HG02623 (cell line): ENCODE measurements around the gene BAZ2B.
A peak's percentile ranks its signal among the peaks of the same experiment; 100 is the strongest.

Experiments used
- ATAC-seq: cut with Tn5 transposase; IDR thresholded peaks from one replicate; pipeline ENCODE4 v1.9.1; 2021; ENCODE audit warnings: moderate library complexity; ENCODE audit not compliant: unreplicated experiment

BAZ2B gene

DNA sequence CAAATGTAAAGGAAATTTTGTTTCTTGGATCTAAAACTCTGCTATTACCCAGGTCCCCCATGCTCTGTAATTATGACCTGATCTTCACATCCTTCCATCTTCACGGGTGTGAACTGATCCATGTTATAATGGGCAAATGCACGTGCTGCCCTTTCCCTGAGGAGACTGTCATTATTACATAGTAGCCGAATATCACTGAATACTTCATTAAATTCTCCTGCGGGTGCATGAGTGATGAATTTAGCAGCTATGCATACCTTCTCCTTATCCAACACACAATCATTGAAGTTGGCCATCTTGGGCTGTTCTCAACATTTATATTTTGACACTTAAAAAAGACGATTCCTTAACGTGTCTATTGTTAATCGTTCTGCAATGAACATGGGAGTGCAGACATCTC is 153.4 kb downstream of the BAZ2B start:
- ATAC-seq, result no peak

DNA sequence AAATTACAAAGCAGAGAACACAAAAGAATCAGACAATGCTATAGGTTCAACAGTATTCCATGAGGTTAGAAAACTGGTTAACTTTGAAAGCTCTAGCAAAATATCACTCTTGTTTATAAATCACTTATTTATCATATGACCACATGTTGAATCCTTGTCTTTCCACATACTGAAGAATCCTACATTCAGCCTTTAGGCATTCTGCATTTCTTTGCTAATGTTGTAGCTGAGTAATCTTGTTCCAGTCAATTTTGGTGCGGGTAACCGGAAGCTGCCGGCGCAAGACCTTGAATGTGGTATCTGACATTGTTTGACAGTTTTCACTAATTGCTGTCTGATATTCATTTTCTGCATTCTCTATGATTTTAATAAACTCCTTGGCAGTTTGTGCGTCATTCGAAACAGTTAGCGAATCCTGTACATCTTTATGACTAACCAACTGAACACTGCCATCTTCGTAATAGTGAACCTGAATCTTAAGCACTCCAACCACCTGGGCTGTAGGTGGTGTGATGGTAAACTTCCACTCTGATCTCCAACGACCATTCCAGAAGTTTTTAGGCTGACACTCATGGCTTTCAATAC is 154.1 kb downstream of the BAZ2B start:
- no peak for ATAC-seq

DNA sequence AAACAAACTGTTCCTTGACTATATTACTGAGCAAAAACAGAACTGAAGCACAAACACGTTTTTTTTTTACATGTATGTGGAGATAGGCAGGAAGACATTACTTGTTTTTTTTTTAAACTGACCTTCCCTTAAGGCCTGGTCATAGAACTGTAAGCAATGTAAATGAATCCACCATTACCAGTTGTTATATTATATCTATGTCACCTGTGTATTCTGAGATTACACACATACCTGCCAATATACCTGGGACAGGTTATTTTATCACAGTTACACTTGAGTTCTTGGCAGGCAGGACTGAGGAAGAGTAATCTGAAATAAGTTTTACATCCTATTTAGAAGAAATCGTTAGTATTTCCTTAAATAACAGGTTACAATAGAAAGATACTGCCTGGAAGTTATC is 155.3 kb downstream of the BAZ2B start:
- no peak for ATAC-seq

GRCh38 chr2:159460227-159460626 is 156.1 kb downstream of the BAZ2B start:
- no peak for ATAC-seq

DNA sequence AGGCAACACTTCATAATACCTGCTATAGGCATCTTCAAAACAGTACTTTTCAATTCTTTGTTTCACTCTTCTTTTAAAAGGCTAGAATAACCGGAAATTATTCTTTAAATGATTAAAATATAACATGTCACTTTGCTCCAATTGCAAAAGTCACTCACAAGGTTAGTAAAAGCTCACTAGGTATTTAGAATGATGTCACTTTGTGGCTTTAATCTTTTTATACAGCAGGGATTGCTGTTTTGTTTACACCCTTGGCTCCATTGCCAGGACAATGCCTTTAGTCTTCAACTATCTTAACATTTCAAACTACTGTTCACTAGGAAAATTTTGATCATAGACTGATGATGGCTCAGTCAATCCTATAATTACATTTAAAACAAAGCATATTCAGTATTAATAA is 157.1 kb downstream of the BAZ2B start:
- no peak for ATAC-seq

DNA sequence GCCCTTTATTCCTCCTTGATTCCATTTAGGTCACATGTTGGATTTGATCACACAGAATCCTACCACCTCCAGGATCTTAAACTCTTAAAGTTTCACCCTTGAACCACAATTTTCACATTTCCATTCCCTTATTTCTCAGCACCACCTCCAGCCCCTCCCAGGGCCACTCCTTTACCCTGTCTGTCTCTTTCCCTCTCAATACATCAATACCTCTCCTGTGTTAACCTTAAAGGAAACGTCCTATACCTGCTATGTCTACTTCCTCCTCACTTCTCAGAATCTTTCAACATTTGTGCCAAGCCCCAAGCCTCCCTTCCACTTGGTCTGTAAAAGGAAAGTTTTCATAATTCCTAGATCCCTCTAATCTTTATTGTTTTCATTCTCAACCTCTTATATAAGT is 158.8 kb downstream of the BAZ2B start:
- no peak for ATAC-seq

DNA sequence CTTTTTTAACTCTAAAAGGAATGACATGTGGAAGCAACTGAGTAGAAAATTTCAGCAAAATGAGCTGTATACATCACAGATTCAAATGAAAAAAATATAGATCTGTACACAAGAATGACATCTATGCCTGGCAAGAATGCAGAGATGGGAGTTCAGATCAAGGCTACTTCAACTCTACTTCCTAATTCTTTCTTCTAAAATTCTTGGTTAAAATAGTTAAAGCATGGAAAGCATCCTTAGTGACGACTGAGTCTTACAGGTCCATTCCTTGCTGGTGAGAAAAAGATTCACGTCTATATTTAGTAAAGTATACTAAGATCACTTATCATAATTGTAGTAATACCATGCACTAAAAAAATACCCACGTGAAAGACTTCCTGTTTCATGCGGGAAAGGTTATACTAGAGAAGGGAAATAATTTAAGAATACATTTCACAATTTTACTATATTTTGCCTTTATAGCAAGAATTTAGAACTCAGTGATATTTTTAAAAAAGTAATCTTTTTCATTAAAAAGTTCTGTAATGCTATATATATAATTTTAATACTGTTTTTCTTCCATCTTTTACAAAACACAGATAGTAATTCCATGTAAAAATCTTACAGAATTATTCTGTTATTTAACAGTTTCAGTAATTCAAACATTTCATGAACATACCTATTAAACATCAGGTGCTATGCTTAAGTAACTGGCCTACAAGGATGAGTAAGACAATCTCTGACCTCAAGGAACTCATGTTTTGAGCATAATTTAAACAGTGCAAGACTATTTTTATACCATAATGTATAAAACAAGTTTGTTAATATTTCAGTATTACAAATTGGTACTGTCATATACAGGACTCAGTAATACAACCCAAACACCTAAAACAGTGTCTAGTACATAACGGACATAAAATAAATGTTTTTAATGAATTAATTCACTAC is 159.6 kb downstream of the BAZ2B start:
- peak; percentile 47 for ATAC-seq

DNA sequence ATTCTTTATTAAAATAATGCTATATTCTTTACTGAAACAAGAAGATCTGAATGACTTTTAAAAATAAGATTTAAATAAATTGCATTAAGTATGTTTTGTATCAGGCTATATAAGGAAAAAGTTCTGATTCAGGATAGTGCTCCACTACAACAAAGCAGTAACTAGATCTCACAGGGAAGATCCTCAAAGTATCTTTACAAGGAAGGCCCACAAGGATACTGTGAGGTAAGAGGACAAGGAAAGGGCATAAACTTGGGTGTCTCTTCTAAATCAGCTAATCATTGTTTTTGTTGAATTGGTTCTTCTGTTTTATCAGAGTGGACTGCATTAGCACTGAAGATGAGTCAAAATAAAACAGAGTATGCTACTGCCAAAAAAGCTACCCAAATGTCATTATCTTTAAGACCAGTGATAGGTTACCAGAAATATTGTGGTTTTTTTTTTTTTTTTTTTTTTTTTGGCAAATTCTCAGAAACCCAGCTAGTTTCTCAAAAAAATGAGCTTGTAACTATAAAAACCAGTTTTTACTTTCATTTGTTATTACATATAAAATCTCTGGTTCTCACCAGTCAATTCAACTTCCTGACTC is 160.9 kb downstream of the BAZ2B start:
- no peak for ATAC-seq

DNA sequence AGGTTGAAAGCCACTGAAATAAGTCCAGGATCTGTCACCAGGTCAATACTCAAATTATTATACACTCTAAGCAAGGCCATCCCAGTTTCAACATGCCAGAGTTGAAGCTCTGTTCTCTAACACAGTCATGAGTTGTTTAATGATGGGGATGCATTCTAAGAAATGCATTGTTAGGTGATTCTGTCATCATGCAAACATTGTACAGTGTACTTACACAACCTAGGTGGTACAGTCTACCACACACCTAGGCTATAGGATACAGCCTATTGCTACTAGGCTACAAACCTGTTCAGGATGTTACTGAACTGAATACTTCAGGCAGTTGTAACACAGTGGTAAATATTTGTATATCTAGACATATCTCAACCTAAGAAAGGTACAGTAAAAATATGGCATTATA is 162.2 kb downstream of the BAZ2B start:
- ATAC-seq, result no peak

DNA sequence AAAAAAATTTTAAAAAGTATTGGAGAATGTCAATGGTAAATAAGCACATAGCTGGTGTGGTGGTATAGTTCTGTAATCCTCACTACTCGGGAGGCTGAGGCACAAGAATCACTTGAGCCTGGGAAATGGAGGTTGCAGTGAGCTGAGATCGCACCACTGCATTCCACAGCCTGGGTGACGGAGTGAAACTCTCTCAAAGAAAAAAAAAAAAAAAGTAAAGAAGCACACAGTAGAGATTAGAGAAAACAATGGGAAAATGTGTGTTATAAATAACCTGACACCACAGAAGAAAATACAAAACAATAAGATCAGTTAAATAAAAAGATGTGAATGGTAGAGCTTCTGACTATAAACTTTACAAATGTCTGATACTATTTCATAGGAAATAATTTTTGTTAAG is 166.2 kb downstream of the BAZ2B start:
- ATAC-seq, result no peak

- no peak for ATAC-seq
Measured at GRCh38 chr2:159449504-159450124, 166.7 kb downstream of the BAZ2B start.

DNA sequence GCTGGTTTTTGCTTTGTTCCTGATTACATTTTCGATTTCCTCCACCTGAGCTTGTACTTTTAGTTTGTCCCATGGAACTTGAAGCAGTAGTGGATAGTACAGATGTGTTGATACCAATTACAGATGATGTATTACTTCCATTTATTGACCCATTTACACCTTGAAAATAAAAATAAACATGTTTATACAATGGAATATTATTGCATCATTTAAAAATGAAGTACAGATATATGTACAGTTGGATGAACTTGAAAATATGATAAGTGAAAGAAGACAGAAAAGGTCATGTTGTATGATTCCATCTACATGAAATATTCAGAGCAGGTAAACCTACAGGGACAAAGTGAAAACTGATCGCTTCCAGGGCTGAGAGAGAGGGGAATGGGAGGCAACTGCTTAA is 169.5 kb downstream of the BAZ2B start:
- no peak for ATAC-seq

- no peak for ATAC-seq
Measured at GRCh38 chr2:159446201-159446600, 170.1 kb downstream of the BAZ2B start.

DNA sequence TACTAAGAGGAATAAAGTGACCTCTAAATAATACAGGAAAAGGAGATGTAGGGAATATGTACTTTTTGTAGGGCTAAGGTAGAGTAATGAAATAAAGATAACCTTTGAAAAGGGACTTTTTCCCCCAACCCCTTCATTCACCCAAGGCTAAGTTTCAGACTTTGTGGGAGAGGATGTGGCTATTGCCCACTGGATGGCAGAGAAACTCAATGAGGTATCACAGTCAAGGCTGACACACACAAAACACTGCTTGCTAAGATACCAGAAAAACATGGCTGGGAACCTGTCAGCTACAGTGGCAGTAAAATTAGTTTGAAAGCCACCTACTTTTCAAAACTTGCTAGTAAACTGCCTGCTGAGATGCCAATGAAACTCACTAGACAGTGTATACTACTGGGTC is 171.0 kb downstream of the BAZ2B start:
- ATAC-seq, result no peak

GRCh38 chr2:159444754-159445153 is 171.6 kb downstream of the BAZ2B start:
- ATAC-seq, result no peak

DNA sequence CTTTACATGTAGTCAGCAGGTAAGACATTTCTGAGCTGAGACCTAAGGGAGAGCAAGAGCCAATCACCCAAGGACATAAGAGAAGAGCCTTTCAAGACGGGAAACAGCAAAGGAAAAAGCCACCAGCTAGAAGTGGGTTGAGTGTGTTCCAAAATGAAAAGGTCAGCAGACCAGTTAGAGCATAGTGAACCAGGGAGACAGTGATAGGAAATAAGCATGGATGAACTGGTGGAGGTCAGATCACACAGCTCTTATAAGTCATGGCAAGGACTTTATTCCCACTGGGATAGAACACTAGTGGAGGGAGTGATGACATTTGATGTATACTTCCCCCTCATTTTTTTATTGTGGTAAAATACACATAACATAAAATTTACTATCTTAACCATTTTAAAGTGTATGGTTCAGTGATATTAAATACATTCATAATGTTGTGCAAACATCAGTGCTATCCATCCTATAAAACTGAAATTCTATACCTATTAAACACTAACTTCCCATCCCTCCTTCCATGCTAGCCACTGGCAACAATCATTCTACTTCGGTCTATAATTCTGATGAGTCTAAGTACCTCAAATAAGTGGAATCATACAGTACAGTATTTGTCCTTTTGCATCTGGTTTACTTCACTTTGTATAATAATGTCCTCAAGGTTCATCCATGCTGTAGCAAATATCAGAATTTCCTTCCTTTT is 174.0 kb downstream of the BAZ2B start:
- no peak for ATAC-seq

DNA sequence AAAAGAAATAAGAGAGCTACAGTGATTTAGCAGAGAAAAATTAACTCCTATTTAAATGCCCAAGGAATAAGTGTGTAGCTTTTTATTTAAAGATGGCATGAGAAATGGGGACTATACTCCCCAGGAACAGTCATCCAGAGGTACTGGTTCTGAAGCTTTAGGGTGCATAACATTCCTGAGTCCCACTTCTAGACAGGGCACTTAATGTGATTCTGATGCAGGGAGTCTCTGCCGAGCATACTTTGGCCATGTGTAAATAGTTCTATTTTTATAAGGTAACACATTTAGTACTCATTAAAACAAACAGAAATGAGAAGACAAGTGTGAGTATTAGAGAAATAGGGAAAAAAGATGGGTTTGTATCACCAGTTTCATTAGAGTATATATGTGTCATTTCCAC is 175.2 kb downstream of the BAZ2B start:
- no peak for ATAC-seq

- no peak for ATAC-seq
Measured at GRCh38 chr2:159439421-159439820, 176.9 kb downstream of the BAZ2B start.

DNA sequence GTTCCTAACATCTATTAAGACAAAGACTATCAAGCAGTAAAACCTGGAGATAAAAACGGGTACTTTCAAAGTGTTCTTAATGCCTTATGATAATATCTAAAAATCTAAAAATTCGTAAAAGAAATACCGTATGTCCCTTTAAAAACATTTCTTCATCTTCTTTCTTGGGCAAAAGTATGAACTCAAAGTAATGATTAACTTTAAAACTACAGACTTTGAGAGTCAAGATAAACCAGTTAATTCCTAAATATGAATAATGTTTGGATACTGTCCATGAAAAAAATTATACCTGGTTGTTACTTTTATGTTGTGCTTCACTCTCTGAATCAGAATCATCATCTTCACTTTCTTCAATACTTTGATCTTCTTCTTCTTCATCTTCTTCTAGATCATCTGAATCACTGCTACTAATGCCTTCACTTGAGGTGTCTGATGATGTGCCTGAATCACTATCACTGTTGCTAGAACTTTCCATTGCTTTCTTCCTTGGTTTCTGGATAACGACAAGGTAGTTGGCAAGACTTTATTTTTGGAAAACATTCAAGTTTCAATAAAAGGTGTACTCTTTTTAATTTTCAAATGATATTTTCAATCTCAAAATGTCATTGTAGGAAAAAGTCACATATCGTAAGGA is 177.5 kb downstream of the BAZ2B start:
- ATAC-seq, result no peak

DNA sequence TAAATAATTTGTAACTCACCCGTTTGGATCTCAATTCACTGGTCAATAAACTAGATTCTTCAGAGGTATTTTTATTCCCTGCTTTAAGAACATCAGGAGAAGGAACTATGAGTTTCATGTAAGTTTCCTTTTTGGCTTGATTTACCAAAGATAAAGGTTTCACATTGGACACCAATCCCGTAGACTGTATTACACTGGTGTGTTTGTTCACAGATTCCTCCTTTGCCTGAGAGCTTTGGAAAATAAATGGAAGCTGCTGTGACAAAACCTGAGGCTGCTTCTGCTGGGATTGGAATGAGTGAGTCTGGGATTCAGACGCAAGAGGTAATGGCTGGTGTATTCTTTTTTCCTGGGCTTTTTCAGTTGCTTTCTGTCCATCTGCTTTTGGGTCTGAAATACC is 178.1 kb downstream of the BAZ2B start:
- no peak for ATAC-seq

DNA sequence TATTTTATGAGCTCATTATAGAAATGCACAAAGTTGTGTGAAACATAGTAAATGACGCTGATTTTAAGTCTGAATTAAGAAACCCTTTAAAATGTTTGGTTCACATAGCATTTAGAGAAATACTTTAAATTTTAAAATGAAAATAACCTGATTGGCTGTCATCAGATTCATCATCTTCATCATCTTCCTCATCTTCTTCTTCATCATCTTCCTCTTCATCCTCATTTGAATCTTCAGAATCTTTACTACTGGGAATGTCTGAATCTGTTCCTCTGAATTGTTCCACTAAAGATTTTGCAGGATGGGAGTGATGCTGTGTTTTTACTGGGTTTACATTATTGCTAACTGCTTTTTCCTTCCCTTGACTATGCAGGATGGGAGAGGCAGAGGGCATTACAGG is 183.7 kb downstream of the BAZ2B start:
- ATAC-seq, result no peak
